ENCODE measurements around the gene SEC14L5.

- TF ChIP-seq SP1 (IDR thresholded peaks at IDR 0.05) (no peak), PKNOX1 (IDR thresholded peaks at IDR 0.05) (no peak), FOXM1 (IDR thresholded peaks at IDR 0.05; ENCODE audit: borderline replicate concordance) (no peak), TARDBP (IDR thresholded peaks at IDR 0.05) (no peak), SUZ12 (IDR thresholded peaks at IDR 0.05) (no peak), HDGF (IDR thresholded peaks at IDR 0.05; ENCODE audit: borderline replicate concordance) (no peak), LEF1 (IDR thresholded peaks at IDR 0.05; ENCODE audit: borderline replicate concordance) (no peak), L3MBTL2 (conservative IDR thresholded peaks at IDR 0.05) (no peak), NFRKB (IDR thresholded peaks at IDR 0.05) (no peak), BHLHE40 (IDR thresholded peaks at IDR 0.05; ENCODE audit: borderline replicate concordance) (no peak), FOXK2 (IDR thresholded peaks at IDR 0.05) (no peak)
Observed at GRCh38 chr16:5027575-5028235, 69.6 kb downstream of the SEC14L5 start.
